Retinal pigment epithelial cell (primary cell): ENCODE measurements around the gene GBF1.
A peak's percentile ranks its signal among the peaks of the same experiment; 100 is the strongest.

Experiments
- DNase-seq: peaks from one replicate; pipeline ENCODE4 v3.0.0-alpha.2; 2010; ENCODE audit warnings: low read depth
- H3K4me3 ChIP-seq: 2 replicates; pipeline ENCODE4 v1.5.1; 2011; ENCODE audit warnings: mild to moderate bottlenecking, low read length, control low read depth, moderate library complexity
- CTCF ChIP-seq: conservative IDR thresholded peaks from 2 replicates; pipeline ENCODE4 v1.5.1; 2011; ENCODE audit warnings: low read depth, low read length, control low read depth, inconsistent platforms

Gene GBF1

GRCh38 chr10:102396730-102397151 lies 151.4 kb downstream of the GBF1 start:
- no peak overlapping the region for H3K4me3 ChIP-seq
- no peak for DNase-seq
- no peak for TF ChIP-seq CTCF

GRCh38 chr10:102397222-102398171 lies 152.2 kb downstream of the GBF1 start:
- H3K4me3 ChIP-seq, result no peak overlapping the region
- TF ChIP-seq CTCF, result no peak
- DNase-seq, result no peak

- DNase-seq, result no peak
- no peak overlapping the region for H3K4me3 ChIP-seq
- TF ChIP-seq CTCF, result no peak
Measured at GRCh38 chr10:102398172-102399020, 153.1 kb downstream of the GBF1 start.

GRCh38 chr10:102399217-102400021 lies 154.1 kb downstream of the GBF1 start:
- peak overlapping the region; percentile 53 for H3K4me3 ChIP-seq
- no peak for DNase-seq

GRCh38 chr10:102400076-102400475 lies 154.7 kb downstream of the GBF1 start:
- no peak for DNase-seq
- no peak overlapping the region for H3K4me3 ChIP-seq
- TF ChIP-seq CTCF, result no peak

More at GRCh38 chr10:102399217-102400021, 154.1 kb downstream of the GBF1 start:
- peak; percentile 76 for TF ChIP-seq CTCF

- TF ChIP-seq CTCF, result no peak
- no peak overlapping the region for H3K4me3 ChIP-seq
- no peak for DNase-seq
Measured at GRCh38 chr10:102400598-102401341, 155.4 kb downstream of the GBF1 start.
